ENCODE data around the gene PHF2.

PHF2 gene

DNA sequence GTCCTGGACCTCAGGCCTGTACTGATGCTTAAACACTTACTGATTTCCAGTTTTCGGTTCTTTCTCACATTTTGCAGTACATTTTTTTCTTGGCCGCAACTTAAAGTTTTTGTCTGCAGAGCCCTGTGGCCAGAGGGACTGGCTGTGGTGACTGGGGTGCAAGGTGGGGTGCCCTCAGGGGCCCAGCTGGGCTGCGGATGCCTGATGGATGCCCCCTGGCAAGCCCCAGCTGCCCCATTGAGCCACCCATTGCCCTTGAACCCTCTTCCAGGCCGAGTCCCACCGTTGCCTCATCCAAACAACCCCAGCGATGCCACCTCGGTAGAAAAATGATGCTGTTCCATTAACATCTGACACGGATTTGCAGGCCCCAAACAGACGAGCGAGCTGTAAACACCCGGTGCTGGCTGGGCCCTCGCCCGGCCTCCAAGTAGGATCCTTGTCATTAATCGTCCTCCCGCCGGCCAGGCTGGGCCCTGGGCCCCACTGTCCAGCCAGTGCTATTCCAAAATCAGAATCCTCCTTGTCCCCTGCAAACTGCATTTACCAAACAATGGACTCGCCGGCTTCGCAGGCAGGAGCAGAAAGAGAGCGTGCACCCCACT, 107.9 kb downstream of the PHF2 start:
- Histone ChIP-seq H3K27ac (ENCODE audit: low read length) (no peak overlapping the region), H3K9ac (ENCODE audit: low read length) (no peak overlapping the region), H3K27me3 (ENCODE audit: control insufficient read depth, insufficient read depth, low read length) (no peaks in the 10 kb centered on the region), H3K4me3 (ENCODE audit: low read length) (no peak overlapping the region), H3K4me1 (ENCODE audit: control insufficient read depth, low read depth, low read length) (no peaks in the 10 kb centered on the region), H3K36me3 (ENCODE audit: control insufficient read depth, low read depth, low read length) (no peaks in the 10 kb centered on the region), H3K9me3 (ENCODE audit: control insufficient read depth, low read depth, low read length) (peaks cover 4% of the 10 kb centered on the region)

DNA sequence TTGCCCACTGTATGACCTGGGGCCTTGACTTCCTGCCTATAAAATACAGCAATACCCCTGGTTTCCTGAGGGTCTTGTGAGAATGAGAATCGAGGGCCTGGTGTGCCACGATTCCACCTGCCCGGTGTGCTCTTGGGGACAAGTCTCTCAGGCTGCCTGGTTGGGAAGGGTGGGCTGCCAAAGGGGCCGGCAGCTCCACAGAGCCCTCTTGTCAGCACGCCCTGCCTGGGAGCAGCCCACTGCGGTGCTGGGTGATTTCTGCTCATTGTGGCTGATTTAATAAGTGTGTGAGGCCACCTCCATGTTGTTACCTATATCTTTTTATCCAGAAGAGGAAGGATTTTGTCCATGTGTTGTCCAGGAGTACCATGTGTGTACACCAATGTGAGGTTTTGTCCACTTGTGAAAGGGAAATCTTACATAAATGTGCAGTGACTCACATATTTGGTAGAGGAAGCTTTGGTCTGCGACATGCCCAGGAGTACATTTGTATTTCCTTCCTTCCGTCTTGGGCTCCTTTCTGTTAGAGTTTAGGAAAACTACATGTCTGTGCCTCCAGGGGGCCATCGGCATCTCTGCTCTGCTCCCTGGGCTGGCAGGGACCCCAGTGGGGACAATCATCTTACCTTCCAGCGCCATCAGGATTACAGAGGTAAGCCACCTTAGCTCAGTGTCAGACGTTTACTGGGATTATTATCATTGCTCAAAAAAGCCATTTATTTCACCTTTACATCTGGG, 108.6 kb downstream of the PHF2 start:
- H3K4me3 ChIP-seq (ENCODE audit: low read length) = no peak overlapping the region
- no peak overlapping the region for H3K9ac ChIP-seq (ENCODE audit: low read length)
- no peaks in the 10 kb centered on the region for H3K36me3 ChIP-seq (ENCODE audit: control insufficient read depth, low read depth, low read length)
- H3K4me1 ChIP-seq (ENCODE audit: control insufficient read depth, low read depth, low read length) = no peaks in the 10 kb centered on the region
- H3K27me3 ChIP-seq (ENCODE audit: control insufficient read depth, insufficient read depth, low read length) = no peaks in the 10 kb centered on the region
- no peak overlapping the region for H3K27ac ChIP-seq (ENCODE audit: low read length)
- peaks cover 8% of the 10 kb centered on the region for H3K9me3 ChIP-seq (ENCODE audit: control insufficient read depth, low read depth, low read length)

DNA sequence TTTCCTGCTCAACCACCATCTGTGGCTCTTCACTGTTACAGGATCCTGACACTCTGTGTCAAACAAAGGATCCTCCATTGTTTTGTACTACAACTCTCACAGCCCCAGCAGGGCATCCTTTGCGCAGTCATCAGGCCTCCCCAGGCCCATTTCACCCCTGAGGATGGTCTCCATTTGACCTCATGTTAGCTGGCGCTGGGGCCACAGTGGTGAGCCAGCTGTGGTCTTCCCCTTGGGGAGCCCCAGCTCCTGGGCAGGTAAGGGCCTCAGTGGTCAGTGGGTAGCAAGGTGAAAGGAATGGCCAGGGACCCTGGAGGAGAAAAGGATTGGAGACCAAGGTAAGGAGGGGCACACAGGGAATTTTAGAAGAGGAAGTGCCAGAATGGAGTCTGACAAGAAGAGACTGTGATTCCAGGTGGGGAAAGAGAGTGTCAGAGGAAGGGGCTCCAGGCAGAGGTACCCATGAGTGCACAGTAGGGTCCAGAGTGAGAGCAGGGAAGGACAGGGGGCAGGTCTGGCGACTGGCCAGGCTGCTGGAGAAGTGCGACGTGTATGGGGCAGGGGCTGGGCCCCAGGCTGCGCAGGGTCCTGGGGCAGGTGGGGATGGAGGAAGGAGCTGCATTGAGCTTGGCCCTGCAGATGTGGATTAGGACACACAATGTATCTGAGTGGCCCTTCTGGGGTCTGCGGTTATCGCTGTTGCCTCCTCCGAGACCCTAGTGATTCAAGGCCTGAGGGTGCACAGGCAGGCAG, 109.9 kb downstream of the PHF2 start:
- no peaks in the 10 kb centered on the region for H3K36me3 ChIP-seq (ENCODE audit: control insufficient read depth, low read depth, low read length)

DNA sequence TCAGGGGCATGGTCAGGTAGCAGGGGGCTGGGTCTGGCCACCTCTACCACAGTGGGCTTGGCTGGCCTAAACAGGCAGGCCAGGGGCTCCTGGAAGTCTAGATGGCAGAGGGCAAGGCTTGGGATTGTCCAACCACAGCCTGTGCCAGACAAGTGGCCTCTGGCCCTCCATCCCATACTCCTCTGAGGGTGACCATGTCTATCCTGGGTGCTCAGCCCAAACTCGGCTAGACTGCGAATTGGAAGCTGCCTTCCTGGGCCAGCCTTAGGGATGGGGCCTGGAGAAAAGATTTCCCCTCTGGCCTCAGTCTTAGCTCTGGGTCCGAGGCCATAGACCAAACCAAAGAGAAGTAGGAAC, 110.5 kb downstream of the PHF2 start:
- no peak overlapping the region for H3K27ac ChIP-seq (ENCODE audit: low read length)
- no peaks in the 10 kb centered on the region for H3K27me3 ChIP-seq (ENCODE audit: control insufficient read depth, insufficient read depth, low read length)
- H3K4me3 ChIP-seq (ENCODE audit: low read length) = no peak overlapping the region
- peaks cover 14% of the 10 kb centered on the region for H3K9me3 ChIP-seq (ENCODE audit: control insufficient read depth, low read depth, low read length)
- H3K4me1 ChIP-seq (ENCODE audit: control insufficient read depth, low read depth, low read length) = no peaks in the 10 kb centered on the region
- H3K9ac ChIP-seq (ENCODE audit: low read length) = no peak overlapping the region
- no peaks in the 10 kb centered on the region for H3K36me3 ChIP-seq (ENCODE audit: control insufficient read depth, low read depth, low read length)

More for the DNA sequence above, 109.9 kb downstream of the PHF2 start:
- Histone ChIP-seq H3K27ac (ENCODE audit: low read length) (no peak overlapping the region), H3K27me3 (ENCODE audit: control insufficient read depth, insufficient read depth, low read length) (no peaks in the 10 kb centered on the region), H3K4me1 (ENCODE audit: control insufficient read depth, low read depth, low read length) (no peaks in the 10 kb centered on the region), H3K9me3 (ENCODE audit: control insufficient read depth, low read depth, low read length) (peaks cover 14% of the 10 kb centered on the region), H3K4me3 (ENCODE audit: low read length) (no peak overlapping the region), H3K9ac (ENCODE audit: low read length) (no peak overlapping the region)

DNA sequence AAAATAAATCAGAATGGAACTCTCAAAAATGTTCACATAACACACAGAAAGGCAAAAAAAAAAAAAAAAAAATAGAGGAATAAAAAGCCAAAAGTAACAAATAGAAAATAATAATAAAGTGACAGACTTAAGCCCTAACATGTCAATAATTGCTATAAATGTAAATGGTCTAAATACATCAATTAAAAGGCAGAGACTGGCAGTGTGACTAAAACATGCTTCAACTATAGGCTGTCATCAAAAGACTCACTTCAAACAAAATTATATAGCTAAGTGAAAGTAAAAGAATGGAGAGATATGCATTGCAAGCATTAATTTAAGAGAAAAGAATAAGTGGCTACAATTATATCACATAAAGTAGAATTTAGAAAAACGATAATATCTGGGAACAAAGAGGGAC, 114.2 kb downstream of the PHF2 start:
- peaks cover 14% of the 10 kb centered on the region for H3K9me3 ChIP-seq (ENCODE audit: control insufficient read depth, low read depth, low read length)
- H3K9ac ChIP-seq (ENCODE audit: low read length) = no peak overlapping the region
- no peaks in the 10 kb centered on the region for H3K36me3 ChIP-seq (ENCODE audit: control insufficient read depth, low read depth, low read length)
- no peaks in the 10 kb centered on the region for H3K27me3 ChIP-seq (ENCODE audit: control insufficient read depth, insufficient read depth, low read length)
- no peak overlapping the region for H3K4me3 ChIP-seq (ENCODE audit: low read length)
- no peaks in the 10 kb centered on the region for H3K4me1 ChIP-seq (ENCODE audit: control insufficient read depth, low read depth, low read length)
- H3K27ac ChIP-seq (ENCODE audit: low read length) = no peak overlapping the region

DNA sequence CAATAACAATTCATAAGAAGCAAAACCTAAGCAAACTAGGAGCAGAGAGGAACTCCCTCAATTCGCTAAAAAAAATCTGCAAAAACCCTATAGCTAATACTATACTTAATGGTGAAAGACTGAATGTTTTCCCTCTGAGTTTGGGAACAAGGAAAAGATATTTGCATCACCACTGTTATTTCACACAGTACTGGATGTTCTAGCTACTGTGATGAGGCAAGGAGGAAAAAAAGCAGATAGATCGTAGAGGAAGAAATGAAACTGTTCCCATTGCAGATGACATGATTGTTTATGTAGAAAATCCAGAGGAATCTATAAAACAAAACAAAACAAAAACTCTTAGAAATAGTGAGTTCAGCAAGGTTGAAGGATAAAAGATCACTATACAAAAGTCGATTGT, 116.7 kb downstream of the PHF2 start:
- Histone ChIP-seq H3K4me1 (ENCODE audit: control insufficient read depth, low read depth, low read length) (no peaks in the 10 kb centered on the region), H3K36me3 (ENCODE audit: control insufficient read depth, low read depth, low read length) (no peaks in the 10 kb centered on the region), H3K27me3 (ENCODE audit: control insufficient read depth, insufficient read depth, low read length) (no peaks in the 10 kb centered on the region), H3K9ac (ENCODE audit: low read length) (no peak overlapping the region), H3K27ac (ENCODE audit: low read length) (no peak overlapping the region), H3K4me3 (ENCODE audit: low read length) (no peak overlapping the region), H3K9me3 (ENCODE audit: control insufficient read depth, low read depth, low read length) (peaks cover 14% of the 10 kb centered on the region)

DNA sequence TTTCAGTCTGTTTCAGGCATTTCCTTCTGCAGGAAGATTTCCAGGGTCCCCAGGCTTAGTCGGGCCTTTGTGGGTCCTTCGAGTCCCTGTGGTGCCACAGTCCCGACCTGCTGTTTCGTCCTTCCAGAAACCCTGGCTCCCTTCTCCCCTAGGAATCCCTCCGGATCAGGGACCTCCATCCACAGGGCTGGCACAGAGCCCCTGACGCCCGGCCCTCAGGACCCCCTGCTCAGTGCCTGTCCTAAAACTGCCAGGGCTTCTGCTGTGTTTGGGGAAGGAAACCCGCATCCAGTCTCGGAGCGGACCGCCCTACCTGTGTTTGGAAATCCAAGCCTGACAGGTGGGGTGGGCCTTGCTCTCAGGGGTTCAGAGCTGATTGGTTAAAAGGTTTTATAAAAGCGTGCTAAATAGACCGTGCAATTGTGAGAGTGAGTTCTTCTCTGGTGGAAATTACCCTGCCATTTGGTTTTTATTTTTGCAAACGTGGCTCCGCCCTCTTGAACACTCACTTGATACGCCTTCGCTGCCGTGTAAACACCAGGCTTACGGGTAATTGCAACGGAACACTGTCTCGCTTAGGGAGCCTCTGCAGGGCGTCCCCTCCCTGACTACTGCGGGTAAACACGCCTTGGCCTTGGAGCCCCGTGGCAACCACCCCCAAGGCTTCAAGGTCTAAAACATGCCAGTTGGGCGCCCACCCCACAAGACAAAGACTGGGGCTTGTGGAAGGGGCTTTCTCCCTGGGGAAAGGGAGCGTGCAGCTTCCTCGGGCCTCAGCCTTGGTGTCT, 121.2 kb downstream of the PHF2 start:
- Histone ChIP-seq H3K9ac (ENCODE audit: low read length) (no peak overlapping the region), H3K4me1 (ENCODE audit: control insufficient read depth, low read depth, low read length) (no peaks in the 10 kb centered on the region), H3K4me3 (ENCODE audit: low read length) (no peak overlapping the region), H3K27me3 (ENCODE audit: control insufficient read depth, insufficient read depth, low read length) (no peaks in the 10 kb centered on the region), H3K9me3 (ENCODE audit: control insufficient read depth, low read depth, low read length) (no peaks in the 10 kb centered on the region), H3K27ac (ENCODE audit: low read length) (no peak overlapping the region), H3K36me3 (ENCODE audit: control insufficient read depth, low read depth, low read length) (no peaks in the 10 kb centered on the region)

DNA sequence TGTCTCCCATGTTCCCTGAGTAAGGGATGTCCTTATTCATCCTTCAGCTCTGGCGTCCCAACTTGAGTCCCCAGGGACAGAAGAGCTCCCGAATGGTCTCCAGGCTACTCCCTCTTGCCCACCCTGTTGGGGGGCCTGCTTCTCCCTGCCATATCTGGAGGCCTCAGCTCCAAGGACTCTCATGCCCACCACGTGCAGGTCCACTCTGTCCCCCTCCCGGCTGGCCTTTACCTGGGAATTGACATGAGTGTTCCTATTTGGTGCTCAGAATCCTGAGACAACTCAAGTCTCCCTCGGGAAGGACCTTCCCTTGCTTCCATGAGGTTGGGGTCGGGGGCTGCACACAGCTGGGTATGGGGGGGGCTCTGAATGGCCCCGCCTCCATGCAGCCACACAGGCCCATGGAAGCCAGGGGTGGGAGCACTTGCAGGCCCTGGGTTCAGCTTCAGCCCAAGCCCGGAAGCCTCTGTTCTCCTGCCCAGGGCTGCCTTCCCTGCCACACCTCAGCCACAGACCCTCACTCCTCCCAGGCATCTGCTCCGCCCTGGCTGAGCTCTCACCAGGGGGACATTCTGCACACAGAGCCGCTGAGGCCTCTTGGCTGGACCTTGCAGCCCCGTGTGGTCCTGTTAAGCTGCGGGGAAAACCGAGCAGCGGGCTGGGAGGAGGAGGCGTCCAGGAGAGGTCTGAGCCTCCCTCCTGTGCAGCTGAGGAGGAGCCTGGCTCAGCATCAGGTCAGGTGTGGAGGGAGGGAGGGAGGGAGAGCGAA, 121.9 kb downstream of the PHF2 start:
- Histone ChIP-seq H3K9me3 (ENCODE audit: control insufficient read depth, low read depth, low read length) (no peaks in the 10 kb centered on the region), H3K4me1 (ENCODE audit: control insufficient read depth, low read depth, low read length) (no peaks in the 10 kb centered on the region), H3K9ac (ENCODE audit: low read length) (no peak overlapping the region), H3K27me3 (ENCODE audit: control insufficient read depth, insufficient read depth, low read length) (no peaks in the 10 kb centered on the region), H3K4me3 (ENCODE audit: low read length) (no peak overlapping the region), H3K27ac (ENCODE audit: low read length) (no peak overlapping the region), H3K36me3 (ENCODE audit: control insufficient read depth, low read depth, low read length) (no peaks in the 10 kb centered on the region)

DNA sequence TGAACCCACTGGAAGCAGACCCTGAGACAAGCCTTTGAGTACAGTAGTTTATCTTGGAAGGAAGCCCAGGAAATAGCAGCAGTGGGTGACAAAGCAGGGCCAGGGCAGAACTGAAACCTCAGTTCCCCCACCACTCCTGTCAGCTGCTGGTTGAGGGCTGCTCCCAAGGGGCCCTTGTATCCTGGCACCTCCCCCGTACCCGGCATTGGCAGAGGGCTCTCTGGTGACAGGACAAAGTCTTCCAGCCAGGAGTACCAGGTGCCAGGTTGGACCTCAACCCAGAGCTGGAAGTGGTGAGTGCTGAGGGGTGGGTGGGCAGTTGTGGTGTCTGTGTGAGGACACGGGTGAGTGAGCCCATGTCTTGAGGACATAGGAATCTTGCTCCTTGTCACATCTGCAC, 123.3 kb downstream of the PHF2 start:
- Histone ChIP-seq H3K36me3 (ENCODE audit: control insufficient read depth, low read depth, low read length) (no peaks in the 10 kb centered on the region), H3K9ac (ENCODE audit: low read length) (no peak overlapping the region), H3K4me3 (ENCODE audit: low read length) (no peak overlapping the region), H3K27me3 (ENCODE audit: control insufficient read depth, insufficient read depth, low read length) (no peaks in the 10 kb centered on the region), H3K9me3 (ENCODE audit: control insufficient read depth, low read depth, low read length) (no peaks in the 10 kb centered on the region), H3K27ac (ENCODE audit: low read length) (no peak overlapping the region), H3K4me1 (ENCODE audit: control insufficient read depth, low read depth, low read length) (no peaks in the 10 kb centered on the region)

DNA sequence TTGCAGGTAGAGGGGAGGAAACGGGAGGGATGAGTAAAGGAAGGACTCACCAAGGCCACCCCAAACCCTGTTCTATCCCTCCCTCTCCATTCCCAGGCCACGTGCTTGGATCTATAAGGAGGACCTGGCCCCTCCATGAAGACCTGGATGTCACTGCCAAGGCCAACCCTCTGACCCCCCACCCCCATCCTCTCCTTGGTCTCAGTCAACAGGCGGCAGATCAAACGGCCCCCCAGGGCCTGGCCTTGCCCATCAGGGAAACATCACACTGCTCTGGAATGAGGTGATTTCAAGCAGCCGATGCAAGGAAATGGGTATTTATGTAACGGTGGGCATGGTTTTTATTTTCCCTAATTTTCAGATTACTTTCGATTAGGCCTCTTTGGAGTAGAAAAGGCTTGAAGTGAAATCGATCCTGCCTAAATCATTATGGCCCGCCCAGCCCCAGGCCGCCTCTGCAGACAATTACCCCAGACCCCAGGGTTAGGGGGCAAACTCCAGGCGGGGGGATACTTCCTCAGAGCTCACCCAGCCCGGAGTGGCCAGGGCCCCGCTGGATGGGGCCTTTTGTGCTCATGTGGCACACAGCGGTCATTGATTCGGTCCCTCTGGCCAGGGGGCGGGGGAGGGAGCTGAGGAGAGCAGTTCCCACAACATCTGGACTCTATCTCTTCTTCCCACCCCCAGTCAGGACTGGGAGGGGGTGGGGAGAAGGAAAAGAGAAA, 125.3 kb downstream of the PHF2 start:
- no peak overlapping the region for H3K9ac ChIP-seq (ENCODE audit: low read length)
- no peak overlapping the region for H3K4me3 ChIP-seq (ENCODE audit: low read length)
- no peaks in the 10 kb centered on the region for H3K9me3 ChIP-seq (ENCODE audit: control insufficient read depth, low read depth, low read length)
- H3K36me3 ChIP-seq (ENCODE audit: control insufficient read depth, low read depth, low read length) = no peaks in the 10 kb centered on the region
- H3K27me3 ChIP-seq (ENCODE audit: control insufficient read depth, insufficient read depth, low read length) = no peaks in the 10 kb centered on the region
- no peak overlapping the region for H3K27ac ChIP-seq (ENCODE audit: low read length)
- H3K4me1 ChIP-seq (ENCODE audit: control insufficient read depth, low read depth, low read length) = no peaks in the 10 kb centered on the region

Data from iPS-18a (cell line).